ENCODE results near the gene GOLGA8H. TPM values are rescaled to one million over a fixed set of nuclear protein-coding genes. Genes with fewer than 3 reads are reported as not detected.

The GOLGA8H gene
- 1.2 to 3.7 TPM (median 3.2 TPM) in 5 replicates for total RNA-seq (2022; extraction: Qiagen RNA extraction; ENCODE audit: low read depth)

GRCh38 chr15:30603796-30604195 lies at the start of gene GOLGA8H:
TSS of gene GOLGA8H (plus strand) at chr15:30604028. CDS start at chr15:30604126, 98 bp downstream.

GRCh38 chr15:30625436-30626193 lies 21.8 kb downstream of the GOLGA8H start, which contains the start of gene ARHGAP11B:
TSS of gene ARHGAP11B (plus strand) at chr15:30626128.

Other genes starting within 250 kb of the GOLGA8H start
- gene CHRFAM7A, start 210.5 kb upstream of the GOLGA8H start, total RNA-seq (2022; extraction: Qiagen RNA extraction; ENCODE audit: low read depth): 4.7 to 7.8 TPM (median 6.7 TPM) in 5 replicates
- gene GOLGA8R, start 189.8 kb upstream of the GOLGA8H start, total RNA-seq (2022; extraction: Qiagen RNA extraction; ENCODE audit: low read depth): 0.14 to 0.34 TPM (median 0.24 TPM) in 5 replicates
- 0.14 TPM in 1 of 5 replicates, not detected in the others for gene GOLGA8Q, start 52.0 kb upstream of the GOLGA8H start, total RNA-seq (2022; extraction: Qiagen RNA extraction; ENCODE audit: low read depth)

All from A549 treated with ZK216348 at 1 μM for 4 hours (cell line).